DND-41 (cell line): ENCODE measurements around the gene ADD2.

Experiments used
- CTCF ChIP-seq: IDR thresholded peaks from 2 replicates; pipeline ENCODE4 v1.5.1; 2012; ENCODE audit warnings: borderline replicate concordance, low read length, moderate library complexity, mild to moderate bottlenecking; ENCODE audit not compliant: poor library complexity, severe bottlenecking; ENCODE audit errors: extremely low read depth
- EZH2 ChIP-seq: IDR thresholded peaks from 3 replicates; pipeline ENCODE4 v1.6.1; 2012; ENCODE audit warnings: borderline replicate concordance, low read depth, mild to moderate bottlenecking, moderate library complexity, low read length, inconsistent platforms; ENCODE audit not compliant: severe bottlenecking

DNA sequence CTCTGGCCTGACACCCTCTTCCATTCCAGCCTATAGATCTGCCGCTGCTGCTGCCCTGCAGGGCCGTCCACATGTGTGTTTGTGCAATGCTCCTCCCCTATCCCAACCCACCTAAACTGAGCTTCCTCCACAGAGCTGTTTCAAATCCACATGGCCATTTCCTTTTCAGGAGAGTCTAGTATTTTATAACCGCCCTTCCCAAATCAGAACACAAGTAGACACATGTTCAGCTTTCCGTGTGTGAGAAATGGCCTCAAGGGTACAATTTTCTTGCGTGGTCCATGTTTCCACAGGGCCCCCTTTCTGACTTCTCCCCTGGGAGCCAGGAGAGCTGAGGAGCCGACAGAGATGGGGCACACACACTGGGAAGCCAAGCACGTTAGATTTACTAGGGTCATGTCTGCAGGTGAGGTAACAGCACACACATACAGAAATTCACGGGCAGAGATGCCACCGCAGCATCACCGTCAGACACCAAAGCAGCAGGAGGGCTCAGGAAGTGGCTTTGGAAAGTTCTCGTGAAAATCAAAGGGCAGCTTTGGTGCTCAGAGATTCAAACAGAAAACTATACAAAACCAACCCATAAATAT lies 111.5 kb downstream of the ADD2 start:
- no peak for TF ChIP-seq CTCF
- no peak for TF ChIP-seq EZH2
